GM19463 (cell line): ENCODE results near the gene IL32.

Source experiments
- ATAC-seq: cut with Tn5 transposase; IDR thresholded peaks from one replicate; pipeline ENCODE4 v1.9.1; 2021; ENCODE audit warnings: mild to moderate bottlenecking, moderate library complexity; ENCODE audit not compliant: unreplicated experiment

IL32 gene

GRCh38 chr16:3088925-3089716 is 23.7 kb downstream of the IL32 start:
- no peak for ATAC-seq

- ATAC-seq = no peak
These were observed 24.5 kb downstream of the IL32 start for GRCh38 chr16:3089717-3090592.

- ATAC-seq = no peak
These were observed 26.1 kb downstream of the IL32 start for GRCh38 chr16:3091551-3091950.

- no peak for ATAC-seq
These were observed 27.1 kb downstream of the IL32 start for GRCh38 chr16:3092501-3092941.

- no peak for ATAC-seq
These were observed 29.0 kb downstream of the IL32 start for GRCh38 chr16:3094289-3095027.

GRCh38 chr16:3095869-3096268 is 30.4 kb downstream of the IL32 start:
- peak; percentile 64 for ATAC-seq

GRCh38 chr16:3096362-3096761 is 30.9 kb downstream of the IL32 start:
- ATAC-seq = no peak

GRCh38 chr16:3097266-3097665 is 31.8 kb downstream of the IL32 start:
- ATAC-seq = no peak

GRCh38 chr16:3098459-3099394 is 33.3 kb downstream of the IL32 start, which contains the start of gene ZSCAN10:
Gene ZSCAN10 (minus strand): TSS chr16:3099294. CDS start chr16:3092937, 6,357 bp downstream.
- ATAC-seq = no peak

- no peak for ATAC-seq
These were observed 33.9 kb downstream of the IL32 start for GRCh38 chr16:3099395-3099731.

- peak; percentile 60 for ATAC-seq
These were observed 34.5 kb downstream of the IL32 start for GRCh38 chr16:3099732-3100499.

GRCh38 chr16:3101018-3101840 is 35.8 kb downstream of the IL32 start:
- ATAC-seq = no peak

- ATAC-seq = no peak
These were observed 36.5 kb downstream of the IL32 start for GRCh38 chr16:3101841-3102470.

GRCh38 chr16:3106205-3106928 is 40.9 kb downstream of the IL32 start:
- ATAC-seq = peak; percentile 89

GRCh38 chr16:3112058-3112880 is 46.8 kb downstream of the IL32 start, which contains the start of gene ZNF205:
Gene ZNF205 (plus strand): TSS chr16:3112586. CDS start chr16:3113431, 845 bp downstream.
- ATAC-seq = no peak

GRCh38 chr16:3112881-3113574 is 47.6 kb downstream of the IL32 start:
- no peak for ATAC-seq
